ENCODE results near the gene ZACN. TPM values are rescaled to one million over a fixed set of nuclear protein-coding genes. Genes with fewer than 3 reads are reported as not detected.
A peak's percentile ranks its signal among the peaks of the same experiment; 100 is the strongest.
"Not testable (repeated sequence)": the region's sequence is repeated elsewhere in the genome, so short reads cannot be mapped to it uniquely, and the experiment has no call there.

ZACN gene
- total and polyA plus RNA-seq, 10 donors: 0.17 to 1.9 (median 1.0) TPM; not detected in 5

- intact Hi-C loops (cut with DNase I; ENCODE audit: low total_unique reads): no loop called here
- H3K4me1 ChIP-seq: peaks cover 0 to 8% (median 3%) of the 10 kb centered on the region in 6 donors
- peak overlapping the region in 1 of 8 donors; percentile 11 for H3K27ac ChIP-seq
- 93 to 99% (median 97%) methylated on average over 4 of the region's 4 CpGs for WGBS, 5 donors
- no peak for DNase-seq
- H3K9me3 ChIP-seq: no peaks in the 10 kb centered on the region
- no peak overlapping the region for H3K4me3 ChIP-seq
- H3K27me3 ChIP-seq (replicated peaks in 1 of 7): no peaks in the 10 kb centered on the region
- H3K36me3 ChIP-seq: peaks cover 7 to 100% (median 94%) of the 10 kb centered on the region in 6 donors
- TF ChIP-seq, protein P1, sequence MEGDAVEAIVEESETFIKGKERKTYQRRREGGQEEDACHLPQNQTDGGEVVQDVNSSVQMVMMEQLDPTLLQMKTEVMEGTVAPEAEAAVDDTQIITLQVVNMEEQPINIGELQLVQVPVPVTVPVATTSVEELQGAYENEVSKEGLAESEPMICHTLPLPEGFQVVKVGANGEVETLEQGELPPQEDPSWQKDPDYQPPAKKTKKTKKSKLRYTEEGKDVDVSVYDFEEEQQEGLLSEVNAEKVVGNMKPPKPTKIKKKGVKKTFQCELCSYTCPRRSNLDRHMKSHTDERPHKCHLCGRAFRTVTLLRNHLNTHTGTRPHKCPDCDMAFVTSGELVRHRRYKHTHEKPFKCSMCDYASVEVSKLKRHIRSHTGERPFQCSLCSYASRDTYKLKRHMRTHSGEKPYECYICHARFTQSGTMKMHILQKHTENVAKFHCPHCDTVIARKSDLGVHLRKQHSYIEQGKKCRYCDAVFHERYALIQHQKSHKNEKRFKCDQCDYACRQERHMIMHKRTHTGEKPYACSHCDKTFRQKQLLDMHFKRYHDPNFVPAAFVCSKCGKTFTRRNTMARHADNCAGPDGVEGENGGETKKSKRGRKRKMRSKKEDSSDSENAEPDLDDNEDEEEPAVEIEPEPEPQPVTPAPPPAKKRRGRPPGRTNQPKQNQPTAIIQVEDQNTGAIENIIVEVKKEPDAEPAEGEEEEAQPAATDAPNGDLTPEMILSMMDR (IDR thresholded peaks at IDR 0.05 in 8 of 11, conservative IDR thresholded peaks at IDR 0.05 in 3 of 11): no peak
- TF ChIP-seq POLR2AphosphoS5 (IDR thresholded peaks at IDR 0.05): no peak
Observed at GRCh38 chr17:76054112-76054476, 24.9 kb upstream of the ZACN start.

DNA sequence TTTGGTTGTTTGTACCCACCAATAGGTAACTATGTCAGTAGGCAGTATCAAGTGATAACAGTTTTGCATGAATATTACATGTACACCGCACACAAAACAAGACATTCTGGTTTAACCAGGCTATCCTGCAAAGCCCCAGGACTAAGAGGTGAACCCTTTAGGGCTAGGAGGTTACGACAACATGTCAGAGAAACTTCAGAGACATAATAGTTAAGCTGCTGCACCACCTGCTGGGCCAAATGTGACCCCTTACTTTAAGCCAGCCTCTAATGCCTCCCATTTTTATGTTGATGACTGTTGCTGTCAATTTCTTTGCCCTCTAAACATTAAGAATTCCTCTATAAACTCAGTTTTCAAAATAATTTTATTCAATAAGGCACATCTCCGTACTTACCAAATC lies 22.1 kb upstream of the ZACN start:
- TF ChIP-seq POLR2AphosphoS5 (IDR thresholded peaks at IDR 0.05): no peak
- TF ChIP-seq POLR2A (IDR thresholded peaks at IDR 0.05): no peak
- TF ChIP-seq, protein P1 (IDR thresholded peaks at IDR 0.05 in 8 of 11, conservative IDR thresholded peaks at IDR 0.05 in 3 of 11): no peak
- Histone ChIP-seq H3K27me3 (replicated peaks in 1 of 7) (no peaks in the 10 kb centered on the region), H3K4me1 (peaks cover 0 to 8% (median 3%) of the 10 kb centered on the region in 6 donors), H3K36me3 (peaks cover 14 to 100% (median 96%) of the 10 kb centered on the region in 6 donors), H3K27ac (no peak overlapping the region), H3K4me3 (no peak overlapping the region), H3K9me3 (no peaks in the 10 kb centered on the region)
- intact Hi-C loops (cut with DNase I; ENCODE audit: low total_unique reads): no loop called here
- no peak for DNase-seq
- WGBS, 5 donors: 93 to 98% (median 97%) methylated on average over 3 of the region's 3 CpGs

- H3K9me3 ChIP-seq; H3K4me3 ChIP-seq; H3K27me3 ChIP-seq (replicated peaks in 1 of 7); intact Hi-C loops (cut with DNase I; ENCODE audit: low total_unique reads); DNase-seq; H3K27ac ChIP-seq: not testable (repeated sequence)
- WGBS, 5 donors: 88 to 97% (median 90%) methylated on average over 6 of the region's 6 CpGs
- Histone ChIP-seq H3K36me3 (peaks cover 14 to 97% (median 95%) of the 10 kb centered on the region in 6 donors), H3K4me1 (peaks cover 0 to 13% (median under 1%) of the 10 kb centered on the region in 6 donors)
Observed at GRCh38 chr17:76058264-76058663, 20.7 kb upstream of the ZACN start.

DNA sequence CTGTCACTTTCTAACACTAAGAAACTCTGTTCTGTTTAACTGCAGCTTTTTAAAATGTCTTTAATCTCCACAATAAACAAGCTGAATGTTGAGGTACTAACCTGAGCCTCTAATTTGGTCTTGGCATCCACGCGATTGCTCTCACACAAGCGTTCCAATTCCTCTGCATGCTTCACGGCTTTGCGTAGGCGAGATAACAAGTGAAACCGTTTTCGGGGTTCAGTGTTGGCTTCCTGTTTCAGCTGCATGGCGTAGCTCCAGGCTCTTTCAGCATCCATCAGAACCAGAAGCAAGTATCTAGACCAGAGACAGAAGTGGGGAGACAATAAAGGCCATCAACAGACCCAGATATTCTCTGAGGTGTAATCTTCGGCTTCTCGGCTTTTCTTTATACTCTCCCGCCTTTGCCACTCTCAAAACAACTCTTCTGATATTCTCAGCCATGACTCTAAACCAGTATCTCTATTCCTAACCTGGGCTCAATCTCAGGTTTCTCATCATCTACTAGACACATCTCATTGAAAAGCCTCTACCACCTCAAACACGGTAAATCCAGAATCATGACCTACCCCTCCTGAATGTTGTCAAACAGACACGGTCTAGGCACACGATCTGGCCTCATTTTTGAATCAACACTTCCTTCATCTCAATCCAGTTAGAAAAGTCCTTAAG lies 15.0 kb upstream of the ZACN start:
- H3K4me1 ChIP-seq: peaks cover 0 to 23% (median 1%) of the 10 kb centered on the region in 6 donors
- H3K9me3 ChIP-seq: no peaks in the 10 kb centered on the region
- H3K27me3 ChIP-seq (replicated peaks in 1 of 7): no peaks in the 10 kb centered on the region
- intact Hi-C loops (cut with DNase I; ENCODE audit: low total_unique reads): no loop called here
- DNase-seq: no peak
- TF ChIP-seq POLR2AphosphoS5 (IDR thresholded peaks at IDR 0.05) (no peak), POLR2A (IDR thresholded peaks at IDR 0.05) (no peak)
- TF ChIP-seq, protein P1 (IDR thresholded peaks at IDR 0.05 in 8 of 11, conservative IDR thresholded peaks at IDR 0.05 in 3 of 11): no peak
- H3K4me3 ChIP-seq: no peak overlapping the region
- peaks cover 9 to 97% (median 93%) of the 10 kb centered on the region in 6 donors for H3K36me3 ChIP-seq
- peak overlapping the region in 4 of 8 donors; percentile 1 to 28 (median 21) for H3K27ac ChIP-seq
- 71 to 84% (median 76%) methylated on average over 15 of the region's 15 CpGs for WGBS, 5 donors
